H1 (cell line): ENCODE measurements around the gene ROBO2. TPM values are rescaled to one million over a fixed set of nuclear protein-coding genes. Genes with fewer than 3 reads are reported as not detected.

Source experiments
- CEBPB ChIP-seq: IDR thresholded peaks from 2 replicates; pipeline ENCODE4 v1.6.1; 2012; ENCODE audit warnings: low read depth, low read length
- RAD21 ChIP-seq, 2 experiments: IDR thresholded peaks in 1 of 2; conservative IDR thresholded peaks in 1 of 2; 2 replicates each; pipeline ENCODE4 v1.6.1; 2011; ENCODE audit warnings: low read depth in 2 of 2, low read length in 2 of 2, improper control_type of control experiment in 1 of 2, inconsistent platforms in 1 of 2, mild to moderate bottlenecking in 1 of 2, moderate library complexity in 1 of 2
- SIX5 ChIP-seq: IDR thresholded peaks from 2 replicates; pipeline ENCODE4 v1.6.1; 2011; ENCODE audit warnings: mild to moderate bottlenecking, low read depth, low read length
- polyA plus RNA-seq, 7 experiments: library from polyadenylated mRNA; depleted of rRNA in 3 of 7; stranded (reverse) in 5 of 7; unstranded in 2 of 7; fragments of >200 nt in 5 of 7; fragments of 200-250 nt in 2 of 7; gene quantifications; 1 replicate in 5 of 7; 2 replicates in 1 of 7; 4 replicates in 1 of 7; pipeline versions ENCODE4 v1.2.1 to v1.2.3, GENCODE V29; 2011 to 2013; ENCODE audit warnings: missing spikeins in 2 of 7, mixed read lengths in 2 of 7
- total RNA-seq: library from RNA; stranded (reverse); fragmentation: NEBNext Ultra II Directional; extraction: Animal tissue kit (Norgen Biotek cat#: 25700); gene quantifications from 2 replicates; pipeline ENCODE4 v1.2.1, GENCODE V29; 2021
- TF ChIP-seq, protein P1 (sequence below): fragments of 300-600 bp; sonication (generic); IDR thresholded peaks from 2 replicates; pipeline ENCODE4 v1.7.1; 2012; ENCODE audit warnings: low read length, moderate library complexity, mild to moderate bottlenecking, inconsistent platforms; ENCODE audit not compliant: insufficient replicate concordance

The ROBO2 gene
- total and polyA plus RNA-seq, 2 of the 8 experiments (the other 6 are each of a cell fraction or from before 2014, with no cell fraction given), result 1.5 to 2.9 TPM

DNA sequence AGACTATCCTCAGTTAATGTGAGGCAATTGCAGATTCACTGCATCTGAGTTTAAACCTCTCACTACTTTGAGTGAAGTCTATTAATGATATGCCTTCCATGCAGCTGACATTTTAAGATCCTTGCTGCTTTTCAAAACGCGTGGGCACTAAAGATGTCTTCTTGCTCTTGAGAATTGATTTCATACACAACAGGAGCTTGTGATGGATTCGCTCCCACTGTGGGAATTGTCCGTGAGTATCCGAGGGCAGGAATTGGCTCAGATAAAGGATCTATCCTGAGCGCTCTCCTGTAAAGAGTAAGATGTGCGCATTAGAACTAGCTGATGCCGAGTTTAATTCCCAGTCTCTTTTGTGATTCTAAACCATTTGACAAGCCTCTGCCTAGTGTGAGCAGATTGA lies 167.9 kb downstream of the ROBO2 start (continued):
- TF ChIP-seq, protein P1, sequence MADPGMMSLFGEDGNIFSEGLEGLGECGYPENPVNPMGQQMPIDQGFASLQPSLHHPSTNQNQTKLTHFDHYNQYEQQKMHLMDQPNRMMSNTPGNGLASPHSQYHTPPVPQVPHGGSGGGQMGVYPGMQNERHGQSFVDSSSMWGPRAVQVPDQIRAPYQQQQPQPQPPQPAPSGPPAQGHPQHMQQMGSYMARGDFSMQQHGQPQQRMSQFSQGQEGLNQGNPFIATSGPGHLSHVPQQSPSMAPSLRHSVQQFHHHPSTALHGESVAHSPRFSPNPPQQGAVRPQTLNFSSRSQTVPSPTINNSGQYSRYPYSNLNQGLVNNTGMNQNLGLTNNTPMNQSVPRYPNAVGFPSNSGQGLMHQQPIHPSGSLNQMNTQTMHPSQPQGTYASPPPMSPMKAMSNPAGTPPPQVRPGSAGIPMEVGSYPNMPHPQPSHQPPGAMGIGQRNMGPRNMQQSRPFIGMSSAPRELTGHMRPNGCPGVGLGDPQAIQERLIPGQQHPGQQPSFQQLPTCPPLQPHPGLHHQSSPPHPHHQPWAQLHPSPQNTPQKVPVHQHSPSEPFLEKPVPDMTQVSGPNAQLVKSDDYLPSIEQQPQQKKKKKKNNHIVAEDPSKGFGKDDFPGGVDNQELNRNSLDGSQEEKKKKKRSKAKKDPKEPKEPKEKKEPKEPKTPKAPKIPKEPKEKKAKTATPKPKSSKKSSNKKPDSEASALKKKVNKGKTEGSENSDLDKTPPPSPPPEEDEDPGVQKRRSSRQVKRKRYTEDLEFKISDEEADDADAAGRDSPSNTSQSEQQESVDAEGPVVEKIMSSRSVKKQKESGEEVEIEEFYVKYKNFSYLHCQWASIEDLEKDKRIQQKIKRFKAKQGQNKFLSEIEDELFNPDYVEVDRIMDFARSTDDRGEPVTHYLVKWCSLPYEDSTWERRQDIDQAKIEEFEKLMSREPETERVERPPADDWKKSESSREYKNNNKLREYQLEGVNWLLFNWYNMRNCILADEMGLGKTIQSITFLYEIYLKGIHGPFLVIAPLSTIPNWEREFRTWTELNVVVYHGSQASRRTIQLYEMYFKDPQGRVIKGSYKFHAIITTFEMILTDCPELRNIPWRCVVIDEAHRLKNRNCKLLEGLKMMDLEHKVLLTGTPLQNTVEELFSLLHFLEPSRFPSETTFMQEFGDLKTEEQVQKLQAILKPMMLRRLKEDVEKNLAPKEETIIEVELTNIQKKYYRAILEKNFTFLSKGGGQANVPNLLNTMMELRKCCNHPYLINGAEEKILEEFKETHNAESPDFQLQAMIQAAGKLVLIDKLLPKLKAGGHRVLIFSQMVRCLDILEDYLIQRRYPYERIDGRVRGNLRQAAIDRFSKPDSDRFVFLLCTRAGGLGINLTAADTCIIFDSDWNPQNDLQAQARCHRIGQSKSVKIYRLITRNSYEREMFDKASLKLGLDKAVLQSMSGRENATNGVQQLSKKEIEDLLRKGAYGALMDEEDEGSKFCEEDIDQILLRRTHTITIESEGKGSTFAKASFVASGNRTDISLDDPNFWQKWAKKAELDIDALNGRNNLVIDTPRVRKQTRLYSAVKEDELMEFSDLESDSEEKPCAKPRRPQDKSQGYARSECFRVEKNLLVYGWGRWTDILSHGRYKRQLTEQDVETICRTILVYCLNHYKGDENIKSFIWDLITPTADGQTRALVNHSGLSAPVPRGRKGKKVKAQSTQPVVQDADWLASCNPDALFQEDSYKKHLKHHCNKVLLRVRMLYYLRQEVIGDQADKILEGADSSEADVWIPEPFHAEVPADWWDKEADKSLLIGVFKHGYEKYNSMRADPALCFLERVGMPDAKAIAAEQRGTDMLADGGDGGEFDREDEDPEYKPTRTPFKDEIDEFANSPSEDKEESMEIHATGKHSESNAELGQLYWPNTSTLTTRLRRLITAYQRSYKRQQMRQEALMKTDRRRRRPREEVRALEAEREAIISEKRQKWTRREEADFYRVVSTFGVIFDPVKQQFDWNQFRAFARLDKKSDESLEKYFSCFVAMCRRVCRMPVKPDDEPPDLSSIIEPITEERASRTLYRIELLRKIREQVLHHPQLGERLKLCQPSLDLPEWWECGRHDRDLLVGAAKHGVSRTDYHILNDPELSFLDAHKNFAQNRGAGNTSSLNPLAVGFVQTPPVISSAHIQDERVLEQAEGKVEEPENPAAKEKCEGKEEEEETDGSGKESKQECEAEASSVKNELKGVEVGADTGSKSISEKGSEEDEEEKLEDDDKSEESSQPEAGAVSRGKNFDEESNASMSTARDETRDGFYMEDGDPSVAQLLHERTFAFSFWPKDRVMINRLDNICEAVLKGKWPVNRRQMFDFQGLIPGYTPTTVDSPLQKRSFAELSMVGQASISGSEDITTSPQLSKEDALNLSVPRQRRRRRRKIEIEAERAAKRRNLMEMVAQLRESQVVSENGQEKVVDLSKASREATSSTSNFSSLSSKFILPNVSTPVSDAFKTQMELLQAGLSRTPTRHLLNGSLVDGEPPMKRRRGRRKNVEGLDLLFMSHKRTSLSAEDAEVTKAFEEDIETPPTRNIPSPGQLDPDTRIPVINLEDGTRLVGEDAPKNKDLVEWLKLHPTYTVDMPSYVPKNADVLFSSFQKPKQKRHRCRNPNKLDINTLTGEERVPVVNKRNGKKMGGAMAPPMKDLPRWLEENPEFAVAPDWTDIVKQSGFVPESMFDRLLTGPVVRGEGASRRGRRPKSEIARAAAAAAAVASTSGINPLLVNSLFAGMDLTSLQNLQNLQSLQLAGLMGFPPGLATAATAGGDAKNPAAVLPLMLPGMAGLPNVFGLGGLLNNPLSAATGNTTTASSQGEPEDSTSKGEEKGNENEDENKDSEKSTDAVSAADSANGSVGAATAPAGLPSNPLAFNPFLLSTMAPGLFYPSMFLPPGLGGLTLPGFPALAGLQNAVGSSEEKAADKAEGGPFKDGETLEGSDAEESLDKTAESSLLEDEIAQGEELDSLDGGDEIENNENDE, result no peak
- TF ChIP-seq CEBPB (no peak), RAD21 (IDR thresholded peaks at IDR 0.05 in 1 of 2, conservative IDR thresholded peaks at IDR 0.05 in 1 of 2; ENCODE audit: low read depth in 2 of 2, low read length in 2 of 2) (no peak), SIX5 (no peak)
